ENCODE data around the gene TRIL.

DNA sequence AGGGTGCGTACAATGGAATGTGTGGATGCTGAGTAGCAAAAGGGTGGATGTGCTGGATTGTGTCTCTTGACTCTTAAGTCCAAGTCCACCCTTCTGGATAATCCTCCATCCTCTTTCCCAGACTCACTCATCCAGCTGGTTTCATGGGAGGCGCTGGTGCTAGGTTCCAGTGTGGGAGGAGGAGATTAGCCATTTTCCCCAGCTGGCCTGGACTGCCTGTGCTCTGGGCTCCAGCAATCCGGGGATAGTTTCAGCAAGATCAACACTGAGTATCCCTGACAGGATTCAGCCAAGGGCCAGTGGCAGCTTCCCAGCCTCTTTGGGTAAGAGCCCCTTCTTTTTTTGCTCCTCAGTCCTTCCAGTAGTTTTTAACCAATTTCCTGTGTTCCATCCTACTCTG, 21.6 kb upstream of the TRIL start:
- TF ChIP-seq HMBOX1 (IDR thresholded peaks at IDR 0.05) (no peak), ZNF274 (IDR thresholded peaks at IDR 0.05; ENCODE audit: borderline replicate concordance, low read depth, low read length) (no peak), POLR2AphosphoS5 (IDR thresholded peaks at IDR 0.05; ENCODE audit: control insufficient read depth, insufficient read depth, low read depth, low read length) (no peak), PML (IDR thresholded peaks at IDR 0.05; ENCODE audit: low read length) (no peak), SAFB2 (IDR thresholded peaks at IDR 0.05; ENCODE audit: borderline replicate concordance, low read depth, low read length, severe bottlenecking) (no peak), USF2 (CRISPR knock-in tag; IDR thresholded peaks at IDR 0.05) (no peak), GTF2A2 (tag; IDR thresholded peaks at IDR 0.05) (no peak), ZBTB8A (IDR thresholded peaks at IDR 0.05; ENCODE audit: partially characterized antibody) (no peak), ZKSCAN1 (IDR thresholded peaks at IDR 0.05; ENCODE audit: low read depth, low read length) (no peak)
- TF ChIP-seq, protein P1, sequence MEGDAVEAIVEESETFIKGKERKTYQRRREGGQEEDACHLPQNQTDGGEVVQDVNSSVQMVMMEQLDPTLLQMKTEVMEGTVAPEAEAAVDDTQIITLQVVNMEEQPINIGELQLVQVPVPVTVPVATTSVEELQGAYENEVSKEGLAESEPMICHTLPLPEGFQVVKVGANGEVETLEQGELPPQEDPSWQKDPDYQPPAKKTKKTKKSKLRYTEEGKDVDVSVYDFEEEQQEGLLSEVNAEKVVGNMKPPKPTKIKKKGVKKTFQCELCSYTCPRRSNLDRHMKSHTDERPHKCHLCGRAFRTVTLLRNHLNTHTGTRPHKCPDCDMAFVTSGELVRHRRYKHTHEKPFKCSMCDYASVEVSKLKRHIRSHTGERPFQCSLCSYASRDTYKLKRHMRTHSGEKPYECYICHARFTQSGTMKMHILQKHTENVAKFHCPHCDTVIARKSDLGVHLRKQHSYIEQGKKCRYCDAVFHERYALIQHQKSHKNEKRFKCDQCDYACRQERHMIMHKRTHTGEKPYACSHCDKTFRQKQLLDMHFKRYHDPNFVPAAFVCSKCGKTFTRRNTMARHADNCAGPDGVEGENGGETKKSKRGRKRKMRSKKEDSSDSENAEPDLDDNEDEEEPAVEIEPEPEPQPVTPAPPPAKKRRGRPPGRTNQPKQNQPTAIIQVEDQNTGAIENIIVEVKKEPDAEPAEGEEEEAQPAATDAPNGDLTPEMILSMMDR (IDR thresholded peaks at IDR 0.05 in 2 of 3, conservative IDR thresholded peaks at IDR 0.05 in 1 of 3; ENCODE audit: insufficient read depth in 2 of 3, low read depth in 1 of 3, low read length in 3 of 3): no peak
- TF ChIP-seq, protein P2, sequence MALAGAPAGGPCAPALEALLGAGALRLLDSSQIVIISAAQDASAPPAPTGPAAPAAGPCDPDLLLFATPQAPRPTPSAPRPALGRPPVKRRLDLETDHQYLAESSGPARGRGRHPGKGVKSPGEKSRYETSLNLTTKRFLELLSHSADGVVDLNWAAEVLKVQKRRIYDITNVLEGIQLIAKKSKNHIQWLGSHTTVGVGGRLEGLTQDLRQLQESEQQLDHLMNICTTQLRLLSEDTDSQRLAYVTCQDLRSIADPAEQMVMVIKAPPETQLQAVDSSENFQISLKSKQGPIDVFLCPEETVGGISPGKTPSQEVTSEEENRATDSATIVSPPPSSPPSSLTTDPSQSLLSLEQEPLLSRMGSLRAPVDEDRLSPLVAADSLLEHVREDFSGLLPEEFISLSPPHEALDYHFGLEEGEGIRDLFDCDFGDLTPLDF (CRISPR knock-in tag; IDR thresholded peaks at IDR 0.05): no peak
- TF ChIP-seq, protein P3, sequence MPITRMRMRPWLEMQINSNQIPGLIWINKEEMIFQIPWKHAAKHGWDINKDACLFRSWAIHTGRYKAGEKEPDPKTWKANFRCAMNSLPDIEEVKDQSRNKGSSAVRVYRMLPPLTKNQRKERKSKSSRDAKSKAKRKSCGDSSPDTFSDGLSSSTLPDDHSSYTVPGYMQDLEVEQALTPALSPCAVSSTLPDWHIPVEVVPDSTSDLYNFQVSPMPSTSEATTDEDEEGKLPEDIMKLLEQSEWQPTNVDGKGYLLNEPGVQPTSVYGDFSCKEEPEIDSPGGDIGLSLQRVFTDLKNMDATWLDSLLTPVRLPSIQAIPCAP (CRISPR knock-in tag; IDR thresholded peaks at IDR 0.05; ENCODE audit: borderline replicate concordance): no peak

Measured in K562 (cell line).